ENCODE data around the gene RANBP6.
"Not testable (repeated sequence)": the region's sequence is repeated elsewhere in the genome, so short reads cannot be mapped to it uniquely, and the experiment has no call there.

RANBP6 gene

DNA sequence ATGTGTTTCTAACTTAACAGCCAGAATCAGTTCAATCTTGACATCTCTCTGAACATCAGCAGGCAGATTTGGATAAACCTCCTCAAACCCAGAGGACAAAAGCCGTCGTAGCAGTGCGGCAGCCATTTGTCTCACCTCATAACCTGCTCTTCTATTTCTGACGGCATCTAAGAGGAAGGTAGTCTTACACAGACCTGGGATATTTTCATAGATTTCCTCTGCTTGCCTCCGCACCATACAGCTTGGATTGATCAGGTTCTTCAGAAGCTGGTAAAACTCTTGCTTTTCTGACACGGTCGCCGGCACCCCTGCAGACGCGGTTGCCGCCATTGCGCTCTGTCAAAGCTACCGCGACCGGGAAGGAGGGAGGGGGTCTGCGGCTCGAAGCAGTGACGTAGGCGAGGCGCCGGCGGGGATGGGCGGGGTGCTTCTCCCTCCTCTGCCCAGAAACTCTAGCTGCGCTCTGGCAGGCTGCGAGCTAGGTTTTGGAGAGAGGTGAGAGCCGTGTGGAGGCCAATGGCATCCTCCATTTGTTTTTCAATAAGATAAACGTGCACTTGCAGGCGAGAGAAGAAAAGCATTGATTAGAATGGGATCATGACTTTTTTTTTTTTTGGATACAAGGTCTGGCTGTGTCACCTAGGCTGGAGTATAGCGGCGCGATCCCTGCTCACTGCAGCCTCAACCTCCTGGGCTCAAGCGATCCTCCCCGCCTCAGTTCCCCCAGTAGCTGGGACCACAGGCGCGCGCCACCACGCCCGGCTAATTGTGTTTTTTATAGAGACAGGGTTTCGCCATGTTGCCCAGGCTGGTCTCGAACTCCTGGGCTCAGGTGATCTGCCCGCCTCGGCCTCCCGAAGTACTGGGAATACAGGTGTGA lies at the start of gene RANBP6:
RANBP6 (minus strand) TSS at position 347 of the 880 bp plus-strand sequence; CDS start at position 330, 17 bp downstream.
- peak within 1 kb of the TSS; percentile 97 for H3K4me3 ChIP-seq (ENCODE audit: low read depth, low read length)

DNA sequence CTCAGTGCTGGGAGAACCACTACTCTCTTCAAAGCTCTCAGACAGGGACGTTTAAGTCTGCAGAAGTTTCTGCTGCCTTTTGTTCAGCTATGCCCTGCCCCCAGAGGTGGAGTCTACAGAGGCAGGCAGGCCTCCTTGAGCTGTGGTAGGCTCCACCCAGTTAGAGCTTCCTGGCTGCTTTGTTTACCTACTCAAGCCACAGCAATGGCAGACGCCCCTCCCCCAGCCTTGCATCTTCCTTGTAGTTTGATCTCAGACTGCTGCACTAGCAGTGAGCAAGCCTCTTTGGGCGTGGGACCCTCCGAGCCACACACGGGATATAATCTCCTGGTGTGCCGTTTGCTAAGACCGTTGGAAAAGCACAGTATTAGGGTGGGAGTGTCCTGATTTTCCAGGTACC lies 47.7 kb upstream of the RANBP6 start:
- H3K4me3 ChIP-seq (ENCODE audit: low read depth, low read length): not testable (repeated sequence)

DNA sequence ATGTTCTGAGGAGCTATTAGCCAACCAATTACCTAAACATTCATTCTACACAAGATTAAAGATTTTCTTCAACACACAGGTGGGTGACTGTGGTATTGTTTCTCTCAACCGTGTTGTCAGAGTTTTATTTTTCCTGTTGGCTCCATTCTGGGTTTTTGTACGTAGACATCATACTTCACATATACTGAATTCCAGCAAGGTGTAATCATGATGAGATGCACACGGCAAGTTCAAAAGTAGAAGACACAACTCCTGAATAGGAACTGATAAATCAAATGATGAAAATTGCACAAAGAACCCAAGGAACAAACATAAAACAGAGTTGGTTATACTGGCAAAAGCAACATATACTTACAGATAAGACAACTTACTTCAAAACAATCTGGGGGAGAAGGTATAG lies 40.2 kb upstream of the RANBP6 start:
- no peak overlapping the region for H3K4me3 ChIP-seq (ENCODE audit: low read depth, low read length)

DNA sequence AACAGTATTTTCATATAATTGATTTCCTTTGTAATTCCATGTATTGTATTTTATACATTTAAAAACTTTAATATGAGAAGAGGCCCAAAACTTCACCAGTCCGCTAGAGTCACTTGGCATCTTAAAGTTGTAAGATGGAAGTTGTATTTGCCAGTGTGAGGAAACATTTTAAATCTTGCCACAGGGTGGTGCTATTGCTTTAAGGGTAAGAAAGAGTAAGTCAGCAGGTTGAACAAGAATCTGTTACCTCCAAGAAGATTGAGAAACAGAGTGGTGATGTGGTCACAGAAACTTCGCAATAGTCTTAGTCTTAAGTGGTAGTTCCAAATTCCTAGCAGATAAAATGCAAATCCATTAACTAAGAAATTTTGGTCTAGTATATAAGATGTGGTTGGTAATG lies 39.8 kb upstream of the RANBP6 start:
- no peak overlapping the region for H3K4me3 ChIP-seq (ENCODE audit: low read depth, low read length)

DNA sequence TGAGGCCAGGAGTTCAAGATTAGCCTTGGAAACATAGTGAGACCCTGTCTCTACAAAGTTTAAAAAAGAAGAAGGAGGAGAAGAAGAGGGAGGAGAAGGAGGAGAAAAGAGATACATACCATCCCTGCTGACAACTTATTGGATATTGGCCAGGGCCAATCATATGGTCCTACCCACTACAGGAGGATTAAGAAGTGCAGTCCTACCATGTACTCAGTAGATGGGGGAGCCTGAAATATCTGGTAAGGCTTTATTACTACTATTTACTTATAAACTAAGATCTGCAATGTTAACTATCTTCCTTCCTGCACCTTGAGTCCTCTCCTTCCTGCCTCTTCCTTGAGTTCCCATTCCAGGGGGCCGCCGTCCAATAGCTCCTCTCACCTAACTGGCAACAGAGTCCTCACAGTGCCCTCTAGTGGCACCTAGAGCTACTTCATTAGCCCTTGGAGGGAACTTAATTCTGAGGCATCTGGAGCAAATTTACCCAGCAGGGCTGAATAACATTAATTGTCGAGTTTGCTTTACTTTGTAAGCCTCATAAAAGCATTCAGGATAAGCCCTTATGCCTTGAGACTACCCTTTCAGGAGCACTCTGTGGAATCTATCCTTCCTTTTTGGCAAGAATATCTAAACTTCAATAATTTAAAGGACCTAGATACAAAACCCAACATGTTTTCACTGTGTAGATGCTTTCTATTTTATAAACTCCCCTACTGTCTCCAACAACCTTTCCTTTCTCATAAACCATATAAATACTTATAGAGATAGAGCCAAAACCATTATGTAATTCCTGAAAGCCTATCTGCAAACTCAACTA lies 39.1 kb upstream of the RANBP6 start:
- no peak overlapping the region for H3K4me3 ChIP-seq (ENCODE audit: low read depth, low read length)

DNA sequence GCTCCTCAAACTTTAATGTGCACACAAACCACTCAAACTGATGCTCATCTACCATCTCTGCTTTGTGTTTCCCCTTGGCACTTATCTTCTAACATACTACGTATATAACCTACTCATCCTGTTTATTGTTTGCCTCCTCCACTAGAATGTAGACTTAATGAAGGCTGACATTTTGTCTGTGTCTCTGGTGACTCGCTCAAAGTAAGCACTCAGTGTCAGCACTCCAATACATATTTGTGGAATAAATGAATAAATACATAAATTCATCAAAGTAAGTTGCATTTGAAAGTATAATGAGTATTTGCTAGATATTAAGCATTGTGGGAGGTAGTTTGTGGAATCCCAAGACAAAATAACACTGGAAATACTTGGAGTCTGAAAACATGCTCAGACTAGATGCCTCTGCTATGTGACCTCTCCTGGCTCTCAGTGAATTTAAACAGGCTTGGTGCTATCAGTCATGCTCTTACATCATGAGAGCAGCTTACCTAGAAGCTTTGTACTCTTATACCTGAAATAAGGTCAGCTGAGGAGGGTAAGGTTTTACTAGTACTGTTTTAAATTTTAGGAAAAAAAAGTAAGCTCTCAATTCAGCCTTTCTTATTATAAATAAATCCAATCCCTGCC lies 37.0 kb upstream of the RANBP6 start:
- no peak overlapping the region for H3K4me3 ChIP-seq (ENCODE audit: low read depth, low read length)

DNA sequence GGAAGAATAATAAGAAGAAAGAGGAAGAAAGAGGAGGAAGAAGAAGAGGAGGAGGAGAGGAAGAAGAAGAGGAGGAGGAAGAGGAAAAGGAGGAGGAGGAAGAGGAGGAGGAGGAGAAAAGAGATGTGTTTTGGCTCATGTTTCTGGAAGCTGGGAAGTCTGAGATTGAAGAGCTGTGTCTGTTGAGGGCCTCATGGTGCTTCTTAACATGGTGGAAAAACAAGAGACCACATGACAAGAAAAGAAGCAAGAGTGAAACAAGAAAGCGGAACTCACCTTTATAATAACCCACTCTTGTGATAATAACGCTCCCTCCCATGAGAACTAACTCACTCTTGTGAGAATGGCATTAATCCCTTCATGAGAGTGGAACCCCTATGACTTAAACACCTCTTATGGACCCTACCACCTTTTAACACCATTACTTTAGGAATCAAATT lies 36.1 kb upstream of the RANBP6 start:
- H3K4me3 ChIP-seq (ENCODE audit: low read depth, low read length): no peak overlapping the region

DNA sequence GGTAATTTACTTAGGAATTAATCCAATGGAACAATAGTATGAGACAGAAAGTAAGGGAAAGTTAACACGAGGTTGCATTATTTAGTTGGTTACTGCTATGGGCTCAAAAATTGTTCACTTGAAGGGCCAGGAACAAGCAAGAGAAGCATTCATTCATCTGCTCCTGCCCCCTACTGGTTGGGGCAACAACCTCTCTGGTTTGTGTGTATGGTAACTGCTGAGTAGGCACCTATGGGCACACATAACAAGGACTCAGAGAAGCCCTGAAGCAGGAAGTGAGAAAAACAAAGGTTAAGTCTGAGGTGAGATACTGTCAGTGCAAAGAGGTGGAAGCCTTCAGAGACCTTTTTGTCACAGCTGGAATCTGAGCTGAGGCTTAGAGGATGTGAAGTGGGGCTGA lies 34.4 kb upstream of the RANBP6 start:
- no peak overlapping the region for H3K4me3 ChIP-seq (ENCODE audit: low read depth, low read length)

DNA sequence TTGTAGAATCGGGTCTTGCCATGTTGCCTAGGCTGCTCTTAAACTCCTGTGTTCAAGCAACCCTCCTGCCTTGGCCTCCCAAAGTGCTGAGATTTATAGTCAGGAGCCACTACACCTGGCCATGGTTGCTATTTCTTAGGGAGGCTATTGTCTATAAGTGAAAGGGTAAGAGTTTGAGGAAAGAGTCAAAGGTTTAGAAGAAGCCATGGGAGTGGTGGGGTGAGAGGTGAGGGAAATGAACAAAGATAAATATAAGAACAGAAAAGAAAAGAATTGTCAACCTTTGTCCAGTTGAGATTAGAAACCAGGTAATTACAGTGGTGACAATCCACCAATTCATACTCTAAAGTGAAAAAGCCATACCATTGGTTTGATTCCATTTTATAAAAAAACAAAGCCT lies 32.6 kb upstream of the RANBP6 start:
- H3K4me3 ChIP-seq (ENCODE audit: low read depth, low read length): no peak overlapping the region

DNA sequence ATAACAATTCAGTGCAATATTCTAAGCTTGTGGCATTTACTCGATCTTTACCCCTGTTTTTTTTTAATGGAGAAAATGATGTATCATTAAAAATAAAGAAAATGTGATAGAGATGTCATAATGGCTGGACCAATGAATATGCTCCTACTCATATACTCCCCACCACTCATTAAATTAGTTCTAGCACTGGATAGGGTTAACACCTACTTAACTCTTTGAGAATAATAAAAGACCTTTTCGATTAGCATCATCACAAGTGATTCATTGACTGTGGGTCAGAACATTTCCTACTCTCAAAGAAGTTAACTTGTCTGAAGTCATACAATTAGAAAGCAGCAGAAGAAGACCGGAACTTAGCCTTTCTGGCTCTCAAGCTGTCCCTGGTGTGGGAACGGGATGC lies 31.6 kb upstream of the RANBP6 start:
- no peak overlapping the region for H3K4me3 ChIP-seq (ENCODE audit: low read depth, low read length)

DNA sequence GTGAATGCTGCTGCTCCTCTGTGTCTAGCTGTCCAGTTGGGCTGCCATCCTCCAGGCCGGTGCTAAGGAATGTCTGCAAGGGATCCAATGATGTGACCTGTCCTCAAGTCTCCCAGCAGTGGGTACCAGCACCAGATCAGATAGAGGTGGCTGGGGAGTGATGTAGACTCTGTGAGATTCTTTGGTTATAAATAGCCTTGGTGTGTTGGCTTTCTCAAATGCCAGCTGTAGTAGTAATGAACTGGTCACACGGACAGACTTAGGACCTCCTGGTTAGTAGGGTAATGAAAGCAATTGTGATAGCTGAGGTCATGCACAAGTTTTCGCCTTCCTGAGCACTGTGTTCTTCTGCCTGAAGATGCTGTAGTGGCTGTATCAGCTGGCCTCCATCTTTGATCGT lies 29.9 kb upstream of the RANBP6 start:
- no peak overlapping the region for H3K4me3 ChIP-seq (ENCODE audit: low read depth, low read length)

DNA sequence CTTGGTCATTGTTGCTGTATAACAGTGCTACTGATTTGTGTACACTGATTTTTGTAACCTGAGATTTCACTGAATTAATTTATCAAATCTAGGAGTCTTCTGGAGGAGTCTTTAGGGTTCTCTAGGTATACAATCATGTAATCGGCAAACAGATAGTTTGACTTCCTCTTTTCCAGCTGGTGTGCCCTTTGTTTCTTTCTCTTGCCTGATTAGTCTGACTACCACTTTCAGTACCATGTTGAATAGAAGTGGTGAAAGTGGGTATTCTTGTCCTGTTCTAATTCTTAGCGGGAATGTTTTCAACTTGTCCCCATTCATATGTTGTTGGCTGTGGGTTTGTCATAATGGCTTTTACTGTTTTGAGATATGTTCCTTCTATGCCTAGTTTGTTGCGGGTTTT lies 24.7 kb upstream of the RANBP6 start:
- H3K4me3 ChIP-seq (ENCODE audit: low read depth, low read length): no peak overlapping the region

DNA sequence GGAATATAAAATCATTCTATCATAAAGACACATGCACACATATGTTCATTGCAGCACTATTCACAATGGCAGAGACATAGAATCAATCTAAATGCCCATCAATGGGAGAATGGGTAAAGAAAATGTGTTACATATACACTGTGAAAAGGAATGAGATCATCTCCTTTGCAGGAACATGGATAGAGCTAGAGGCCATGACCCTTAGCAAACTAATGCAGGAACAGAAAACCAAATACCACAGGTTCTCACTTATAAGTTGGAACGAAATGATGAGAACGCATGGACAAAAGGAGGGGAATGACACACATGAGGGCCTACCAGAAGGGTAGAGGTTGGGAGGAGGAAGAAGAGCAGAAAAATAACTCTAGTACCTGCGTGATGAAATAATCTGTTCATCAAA lies 21.0 kb upstream of the RANBP6 start:
- no peak overlapping the region for H3K4me3 ChIP-seq (ENCODE audit: low read depth, low read length)

DNA sequence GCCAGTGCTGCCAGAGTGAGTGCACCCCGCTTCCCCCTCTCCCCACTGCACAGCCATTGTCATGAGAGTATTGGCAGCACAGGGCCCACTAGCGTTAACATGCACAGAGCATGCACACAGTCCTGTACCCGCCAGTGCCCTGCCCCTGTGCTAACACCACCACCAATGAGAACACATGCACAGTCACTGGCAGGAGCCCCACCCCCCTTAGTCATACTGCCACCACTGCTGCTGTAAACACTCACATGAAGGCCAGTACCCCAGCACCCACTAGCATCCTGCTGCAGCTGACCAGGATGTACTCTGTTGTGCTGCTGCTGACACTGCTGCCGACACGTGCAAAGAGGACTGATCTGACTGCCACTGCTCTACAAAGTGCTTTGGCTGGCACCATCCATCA lies 19.5 kb upstream of the RANBP6 start:
- no peak overlapping the region for H3K4me3 ChIP-seq (ENCODE audit: low read depth, low read length)

DNA sequence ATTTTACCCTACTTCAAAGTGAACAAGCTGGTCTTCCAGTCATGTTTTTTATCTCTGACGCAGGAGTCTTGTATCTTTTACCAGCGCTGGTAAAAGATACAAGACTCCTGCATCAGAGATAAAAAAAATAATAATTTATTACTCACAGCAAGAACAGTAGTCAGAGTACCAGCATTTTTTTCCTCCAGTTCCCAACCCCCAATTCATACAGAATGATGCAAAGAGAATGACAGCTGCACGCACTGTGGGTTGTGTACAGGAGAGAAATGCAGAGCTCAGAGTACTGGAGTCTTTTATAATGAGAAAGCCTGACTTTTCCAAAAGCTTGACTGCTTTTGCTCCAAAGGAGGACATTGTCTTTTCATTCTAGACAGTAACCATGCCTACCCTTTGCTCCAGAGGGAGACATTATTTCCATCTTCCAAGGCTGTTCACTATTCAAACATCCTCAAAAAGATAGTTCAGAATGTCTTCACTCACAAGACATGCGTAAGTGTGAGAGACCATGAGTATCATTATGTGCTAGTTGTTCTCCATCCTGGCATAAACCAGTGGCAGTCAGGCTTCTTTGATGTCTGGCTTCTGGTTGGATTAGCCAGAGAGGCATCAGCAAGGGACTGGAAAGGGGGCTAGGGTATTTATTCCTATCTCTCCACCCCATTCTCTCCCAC lies 14.3 kb upstream of the RANBP6 start:
- H3K4me3 ChIP-seq (ENCODE audit: low read depth, low read length): no peak overlapping the region

DNA sequence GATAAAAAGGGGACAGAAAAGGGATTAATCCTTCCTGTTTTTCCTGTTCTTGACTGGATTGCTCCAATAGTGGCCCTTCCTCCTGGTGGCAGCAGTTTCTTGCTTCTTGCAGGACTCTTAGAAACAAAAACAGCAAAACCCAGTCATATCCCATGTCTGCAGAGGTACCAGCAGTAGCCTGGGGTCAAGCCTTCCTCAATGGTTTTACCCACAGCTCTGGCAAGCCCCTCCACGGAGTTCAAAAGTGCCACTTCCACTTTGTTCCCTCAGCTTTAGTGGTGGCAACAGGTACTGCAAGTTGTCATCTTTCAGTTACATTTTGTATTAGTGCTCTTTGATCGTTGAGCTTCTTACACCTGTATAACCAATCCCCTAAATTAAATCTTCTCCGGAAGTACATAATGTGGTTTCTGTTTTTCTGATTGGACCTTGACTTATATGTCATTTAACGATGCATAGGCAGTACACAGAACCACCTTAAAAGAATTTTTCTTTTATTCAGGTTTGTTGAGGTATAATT lies 8.7 kb upstream of the RANBP6 start:
- H3K4me3 ChIP-seq (ENCODE audit: low read depth, low read length): no peak overlapping the region

DNA sequence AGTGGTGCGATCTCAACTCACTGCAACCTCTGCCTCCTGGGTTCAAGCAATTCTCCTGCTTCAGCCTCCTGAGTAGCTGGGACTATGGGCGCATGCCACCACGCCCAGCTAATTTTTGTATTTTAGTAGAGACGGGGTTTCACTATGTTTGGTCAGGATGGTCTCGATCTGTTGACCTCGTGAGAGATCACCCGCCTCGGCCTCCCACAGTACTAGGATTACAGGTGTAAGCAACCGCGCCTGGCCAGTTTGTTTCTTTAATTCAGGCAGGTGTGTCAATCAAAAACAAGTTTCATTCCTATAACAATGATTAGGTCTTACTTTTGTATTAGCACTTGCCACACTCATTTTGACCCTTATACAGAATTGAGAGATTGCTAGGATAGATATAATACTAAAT lies 1.6 kb upstream of the RANBP6 start:
- H3K4me3 ChIP-seq (ENCODE audit: low read depth, low read length): not testable (repeated sequence)

DNA sequence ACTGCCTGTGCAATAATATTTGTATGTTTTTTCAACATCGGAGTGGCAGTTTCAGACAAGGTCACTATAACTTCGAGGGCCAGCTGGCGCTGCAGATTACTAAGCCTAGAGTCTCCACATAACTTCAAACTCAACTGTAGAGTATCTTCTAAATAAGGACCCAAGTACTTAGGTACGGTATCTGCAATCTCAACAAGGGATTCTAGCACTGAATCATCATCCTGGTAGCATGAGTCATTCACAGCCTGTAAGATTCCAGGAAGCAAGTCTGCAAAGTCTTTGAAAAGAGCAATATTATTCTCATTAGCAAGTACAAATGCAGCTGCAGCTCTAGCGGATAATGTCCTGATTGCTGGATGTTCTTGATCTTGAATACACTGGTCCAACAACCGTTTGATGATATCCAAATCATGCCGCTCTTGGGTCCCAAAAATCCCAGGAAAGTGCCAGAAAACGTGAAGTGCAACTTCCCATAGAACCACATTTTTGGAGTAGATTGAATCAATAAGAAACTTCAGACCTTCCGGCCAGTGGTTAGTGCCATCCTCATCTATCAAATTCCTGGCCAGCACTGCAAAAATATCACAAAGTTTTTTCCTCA lies 654 bp downstream of the RANBP6 start:
- H3K4me3 ChIP-seq (ENCODE audit: low read depth, low read length): peak overlapping the region; percentile 97

DNA sequence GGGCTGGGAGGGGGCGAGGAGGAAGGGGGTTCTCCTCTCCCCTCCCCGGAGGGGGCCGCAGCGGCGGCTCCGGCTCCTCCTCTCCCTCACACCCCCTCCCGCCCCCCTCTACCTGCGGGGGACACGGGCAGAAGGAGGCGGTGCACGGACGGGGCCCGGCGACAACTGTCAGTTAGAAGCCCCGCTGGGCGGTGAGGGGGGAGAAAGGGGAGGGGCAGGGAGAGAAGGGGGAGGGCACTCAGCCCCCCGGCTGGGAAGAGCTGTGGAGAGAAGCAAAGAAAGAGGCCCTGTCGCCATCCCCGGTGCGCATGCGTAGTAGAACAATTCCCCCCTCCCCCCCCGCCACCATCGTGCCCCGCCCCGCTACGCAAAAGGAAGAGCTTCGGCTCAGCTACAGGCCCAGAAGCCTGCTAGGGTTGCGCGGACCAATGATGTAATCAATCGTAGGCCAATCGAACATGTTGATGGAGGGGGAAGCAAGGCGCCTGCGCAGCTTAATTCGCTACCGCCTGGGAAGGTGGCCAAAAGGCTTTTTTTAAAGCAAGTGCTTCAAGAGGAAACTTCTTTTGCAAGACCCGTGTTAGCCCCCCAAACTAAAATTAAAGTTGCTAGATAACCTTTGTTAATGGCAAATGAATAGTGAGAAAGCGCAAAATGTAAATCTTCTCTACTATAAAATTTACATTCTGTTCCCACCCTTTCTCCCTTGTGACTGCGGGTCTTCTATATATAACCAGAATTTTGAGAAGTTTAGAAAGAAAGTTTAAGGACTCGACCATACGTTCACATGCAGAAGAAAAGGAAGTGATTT lies 7.0 kb downstream of the RANBP6 start:
- peak overlapping the region; percentile 77 for H3K4me3 ChIP-seq (ENCODE audit: low read depth, low read length)

DNA sequence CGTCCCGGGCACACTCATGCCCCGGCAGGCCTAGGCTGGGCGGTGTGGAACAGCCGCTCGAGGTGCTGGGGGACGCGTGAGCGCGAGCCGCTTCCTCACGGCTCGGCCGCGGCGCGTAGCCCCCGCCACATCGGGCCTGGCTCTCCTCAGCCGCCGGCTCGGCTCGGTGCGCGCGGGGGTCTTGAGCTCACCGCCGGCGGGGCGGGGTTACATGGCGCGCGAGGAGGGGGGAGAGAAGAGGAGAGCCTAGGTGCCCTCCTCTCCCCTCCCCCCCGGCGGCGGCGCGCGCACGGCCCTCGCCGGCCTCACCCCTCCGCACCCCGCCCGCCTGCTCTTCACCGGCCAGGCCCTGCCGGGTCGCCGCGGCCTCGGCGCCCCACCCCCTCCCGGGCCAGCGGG lies 7.7 kb downstream of the RANBP6 start:
- peak overlapping the region; percentile 77 for H3K4me3 ChIP-seq (ENCODE audit: low read depth, low read length)

All from iPS-11a (cell line).